D721Med (cell line): ENCODE data around the gene ANXA2R.

Experiments
- DNase-seq: peaks from one replicate; pipeline ENCODE4 v3.0.0; 2011; ENCODE audit warnings: low spot score; ENCODE audit not compliant: insufficient read length
- FAIRE-seq: peaks from 2 replicates; lab custom pipeline; 2011; peaks lifted over from hg19 to GRCh38; lab: Jason Lieb, UNC
- CTCF ChIP-seq: IDR thresholded peaks from 2 replicates; pipeline ENCODE4 v1.5.1; 2012; ENCODE audit warnings: mild to moderate bottlenecking, control low read depth; ENCODE audit not compliant: insufficient read depth; ENCODE audit errors: missing control alignments

The ANXA2R gene

GRCh38 chr5:43045236-43045635, 5.1 kb upstream of the ANXA2R start:
- DNase-seq (no peak), FAIRE-seq (no peak)
- TF ChIP-seq CTCF: no peak

- no peak for TF ChIP-seq CTCF
- FAIRE-seq (no peak), DNase-seq (no peak)
Measured at GRCh38 chr5:43044181-43044914, 4.2 kb upstream of the ANXA2R start.

- no peak for DNase-seq
- no peak for TF ChIP-seq CTCF
- no peak for FAIRE-seq
Measured at GRCh38 chr5:43043400-43043756, 3.3 kb upstream of the ANXA2R start.

GRCh38 chr5:43042626-43043399, 2.7 kb upstream of the ANXA2R start:
- peak; percentile 6 for TF ChIP-seq CTCF
- no peak for FAIRE-seq
- no peak for DNase-seq

GRCh38 chr5:43042176-43042625, 2.1 kb upstream of the ANXA2R start:
- no peak for DNase-seq
- no peak for FAIRE-seq
- TF ChIP-seq CTCF: no peak

- DNase-seq (no peak), FAIRE-seq (no peak)
Measured at GRCh38 chr5:43041669-43042175, 1.6 kb upstream of the ANXA2R start.

More at GRCh38 chr5:43041669-43042175, 1.6 kb upstream of the ANXA2R start:
- no peak for TF ChIP-seq CTCF
